Astrocyte (in vitro differentiated cells and primary cell): ENCODE results near the gene VSX1. TPM values are rescaled to one million over a fixed set of nuclear protein-coding genes. Genes with fewer than 3 reads are reported as not detected.

Source experiments
- DNase-seq: peaks from one replicate; pipeline ENCODE4 v3.0.0-alpha.2; 2010; ENCODE audit warnings: low read depth
- FAIRE-seq: peaks from 2 replicates; lab custom pipeline; 2011; peaks lifted over from hg19 to GRCh38; lab: Jason Lieb, UNC
- H2AFZ ChIP-seq: 2 replicates; pipeline ENCODE4 v1.6.0; 2012; ENCODE audit warnings: low read depth, low read length, inconsistent platforms
- H3K27ac ChIP-seq: 2 replicates; pipeline ENCODE4 v1.5.1; 2011; ENCODE audit warnings: low read depth, low read length, inconsistent platforms
- H3K27me3 ChIP-seq: 2 replicates; pipeline ENCODE4 v1.6.0; 2011; ENCODE audit warnings: low read length, inconsistent platforms; ENCODE audit not compliant: insufficient read depth
- H3K36me3 ChIP-seq: 2 replicates; pipeline ENCODE4 v1.5.1; 2011; ENCODE audit warnings: low read length, inconsistent platforms; ENCODE audit not compliant: insufficient read depth
- H3K4me1 ChIP-seq: 2 replicates; pipeline ENCODE4 v1.5.1; 2011; ENCODE audit warnings: low read length, inconsistent platforms; ENCODE audit not compliant: insufficient read depth
- H3K4me2 ChIP-seq: 2 replicates; pipeline ENCODE4 v1.6.0; 2012; ENCODE audit warnings: low read length, inconsistent platforms
- H3K4me3 ChIP-seq: 2 replicates; pipeline ENCODE4 v1.5.1; 2011; ENCODE audit warnings: low read depth, mild to moderate bottlenecking, low read length, inconsistent platforms; ENCODE audit not compliant: insufficient read depth
- H3K79me2 ChIP-seq: 2 replicates; pipeline ENCODE4 v1.6.0; 2012; ENCODE audit warnings: mild to moderate bottlenecking, low read length, inconsistent platforms; ENCODE audit not compliant: insufficient read depth
- H3K9ac ChIP-seq: 2 replicates; pipeline ENCODE4 v1.6.0; 2012; ENCODE audit warnings: mild to moderate bottlenecking, low read length, inconsistent platforms
- H3K9me3 ChIP-seq: 2 replicates; pipeline ENCODE4 v1.5.1; 2012; ENCODE audit warnings: low read depth, mild to moderate bottlenecking, low read length, inconsistent platforms; ENCODE audit not compliant: insufficient read depth
- H4K20me1 ChIP-seq: 2 replicates; pipeline ENCODE4 v1.6.0; 2012; ENCODE audit warnings: low read length, inconsistent platforms; ENCODE audit not compliant: insufficient read depth
- H3K27ac Mint-ChIP-seq: one replicate; pipeline ENCODE4 v1.8.0; 2021; ENCODE audit warnings: mild to moderate bottlenecking, mixed read lengths; ENCODE audit not compliant: unreplicated experiment
- H3K27me3 Mint-ChIP-seq: one replicate; pipeline ENCODE4 v1.8.0; 2021; ENCODE audit warnings: low read depth, mixed read lengths; ENCODE audit not compliant: unreplicated experiment
- H3K36me3 Mint-ChIP-seq: one replicate; pipeline ENCODE4 v1.8.0; 2021; ENCODE audit warnings: low read depth, mixed read lengths; ENCODE audit not compliant: unreplicated experiment
- H3K4me1 Mint-ChIP-seq: one replicate; pipeline ENCODE4 v1.8.0; 2021; ENCODE audit warnings: low read depth, mixed read lengths; ENCODE audit not compliant: unreplicated experiment
- H3K4me3 Mint-ChIP-seq: one replicate; pipeline ENCODE4 v1.8.0; 2021; ENCODE audit warnings: mild to moderate bottlenecking, moderate library complexity, mixed read lengths; ENCODE audit not compliant: unreplicated experiment
- H3K9me3 Mint-ChIP-seq: one replicate; pipeline ENCODE4 v1.8.0; 2021; ENCODE audit warnings: mild to moderate bottlenecking, mixed read lengths; ENCODE audit not compliant: unreplicated experiment
- CTCF ChIP-seq: IDR thresholded peaks from 2 replicates; pipeline ENCODE4 v1.5.1; 2011; ENCODE audit warnings: low read depth, mild to moderate bottlenecking, inconsistent platforms, low read length, moderate library complexity; ENCODE audit not compliant: insufficient read depth
- EZH2 ChIP-seq: IDR thresholded peaks from 2 replicates; pipeline ENCODE4 v1.6.1; 2012; ENCODE audit warnings: mild to moderate bottlenecking, low read length, inconsistent platforms; ENCODE audit not compliant: insufficient read depth
- total RNA-seq: library from RNA; stranded (reverse); gene quantifications from 2 replicates; pipeline ENCODE4 v1.2.1, GENCODE V29; 2021

VSX1 gene
- total RNA-seq, 1 donor from 2014 or later = not detected

- Mint-ChIP-seq H3K9me3 (peaks cover 6% of the 10 kb centered on the region), H3K27ac (no peak overlapping the region), H3K4me1 (no peaks in the 10 kb centered on the region), H3K27me3 (peaks cover 81% of the 10 kb centered on the region), H3K36me3 (no peaks in the 10 kb centered on the region), H3K4me3 (no peak overlapping the region)
- H4K20me1 ChIP-seq = peaks cover 8% of the 10 kb centered on the region
- H3K27me3 ChIP-seq = peaks cover 56% of the 10 kb centered on the region
- DNase-seq (no peak), FAIRE-seq (no peak)
- no peak overlapping the region for H3K4me2 ChIP-seq
- H3K27ac ChIP-seq = no peak overlapping the region
- no peak overlapping the region for H3K4me3 ChIP-seq
- no peaks in the 10 kb centered on the region for H3K36me3 ChIP-seq
- H2AFZ ChIP-seq = no peak overlapping the region
- no peaks in the 10 kb centered on the region for H3K79me2 ChIP-seq
- TF ChIP-seq CTCF (no peak), EZH2 (no peak)
- H3K4me1 ChIP-seq = no peaks in the 10 kb centered on the region
- no peaks in the 10 kb centered on the region for H3K9me3 ChIP-seq
- no peak overlapping the region for H3K9ac ChIP-seq
Measured at GRCh38 chr20:25063546-25063945, 18.4 kb downstream of the VSX1 start.

GRCh38 chr20:25062841-25063240, 19.1 kb downstream of the VSX1 start:
- Mint-ChIP-seq H3K4me3 (no peak overlapping the region), H3K9me3 (peaks cover 6% of the 10 kb centered on the region), H3K4me1 (no peaks in the 10 kb centered on the region), H3K36me3 (no peaks in the 10 kb centered on the region), H3K27ac (no peak overlapping the region), H3K27me3 (peaks cover 78% of the 10 kb centered on the region)
- Histone ChIP-seq H3K9me3 (no peaks in the 10 kb centered on the region), H3K27me3 (peaks cover 53% of the 10 kb centered on the region), H3K4me1 (no peaks in the 10 kb centered on the region), H3K36me3 (no peaks in the 10 kb centered on the region), H3K4me3 (no peak overlapping the region), H4K20me1 (peaks cover 8% of the 10 kb centered on the region), H3K4me2 (no peak overlapping the region), H3K79me2 (no peaks in the 10 kb centered on the region), H3K27ac (no peak overlapping the region), H3K9ac (no peak overlapping the region), H2AFZ (no peak overlapping the region)
- FAIRE-seq (no peak), DNase-seq (no peak)
- TF ChIP-seq EZH2 (no peak), CTCF (no peak)

- H3K27me3 Mint-ChIP-seq = peaks cover 78% of the 10 kb centered on the region
Measured at GRCh38 chr20:25061821-25062530, 20.0 kb downstream of the VSX1 start.

More at GRCh38 chr20:25061821-25062530, 20.0 kb downstream of the VSX1 start:
- H3K9me3 ChIP-seq = no peaks in the 10 kb centered on the region
- no peaks in the 10 kb centered on the region for H3K79me2 ChIP-seq
- TF ChIP-seq EZH2 = no peak
- TF ChIP-seq CTCF = no peak
- no peak overlapping the region for H2AFZ ChIP-seq
- no peaks in the 10 kb centered on the region for H3K36me3 ChIP-seq
- H3K4me2 ChIP-seq = no peak overlapping the region
- no peak overlapping the region for H3K9ac ChIP-seq
- no peak overlapping the region for H3K4me3 ChIP-seq
- peaks cover 6% of the 10 kb centered on the region for H3K9me3 Mint-ChIP-seq
- H3K27ac Mint-ChIP-seq = no peak overlapping the region
- FAIRE-seq = no peak
- no peaks in the 10 kb centered on the region for H3K36me3 Mint-ChIP-seq
- H3K27me3 ChIP-seq = peaks cover 52% of the 10 kb centered on the region
- no peak overlapping the region for H3K27ac ChIP-seq
- no peak overlapping the region for H3K4me3 Mint-ChIP-seq
- H3K4me1 ChIP-seq = peaks cover 6% of the 10 kb centered on the region
- H3K4me1 Mint-ChIP-seq = no peaks in the 10 kb centered on the region
- H4K20me1 ChIP-seq = peaks cover under 1% of the 10 kb centered on the region
- no peak for DNase-seq
